Measurements from ENCODE around the gene GJB4.

- TF ChIP-seq CTCF (IDR thresholded peaks at IDR 0.05), result no peak
- no peak for TF ChIP-seq POLR2A (IDR thresholded peaks at IDR 0.05)
Measured at GRCh38 chr1:34787461-34788420, 28.2 kb downstream of the GJB4 start.

Measured in Peyer's patch (tissue), 4 donors.